Astrocyte (in vitro differentiated cells and primary cell): ENCODE results near the gene MYO7B.

Source experiments
- CTCF ChIP-seq: IDR thresholded peaks from 2 replicates; pipeline ENCODE4 v1.5.1; 2011; ENCODE audit warnings: low read depth, mild to moderate bottlenecking, inconsistent platforms, low read length, moderate library complexity; ENCODE audit not compliant: insufficient read depth
- EZH2 ChIP-seq: IDR thresholded peaks from 2 replicates; pipeline ENCODE4 v1.6.1; 2012; ENCODE audit warnings: mild to moderate bottlenecking, low read length, inconsistent platforms; ENCODE audit not compliant: insufficient read depth

DNA sequence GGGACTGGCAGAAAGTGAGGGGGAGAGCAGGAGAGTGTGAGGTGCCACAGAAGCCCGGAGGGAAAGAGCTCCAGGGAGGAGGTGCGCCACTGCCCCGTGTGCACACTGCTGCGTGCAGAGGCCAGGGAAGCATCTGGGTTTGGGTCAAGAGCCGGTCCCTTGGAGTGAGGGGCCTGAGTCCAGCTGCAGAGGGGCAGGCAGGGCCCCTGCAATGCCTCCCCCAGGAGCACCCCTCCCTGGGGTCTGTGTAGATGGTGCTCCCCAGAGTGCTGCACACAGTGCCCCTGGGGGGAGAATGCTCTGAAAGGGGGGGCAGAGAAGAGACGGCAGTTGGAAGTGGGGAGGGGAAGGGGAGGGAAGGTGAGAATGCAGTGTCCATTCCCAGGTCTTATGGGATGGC, 143.5 kb downstream of the MYO7B start:
- TF ChIP-seq CTCF (no peak), EZH2 (no peak)
